Adipose tissue (tissue), 3 donors: ENCODE results near the gene PBX2. TPM values are rescaled to one million over a fixed set of nuclear protein-coding genes. Genes with fewer than 3 reads are reported as not detected.

Experiments
- H3K27ac ChIP-seq: one replicate; pipeline ENCODE4 v1.5.1; 2013; ENCODE audit warnings: low read depth, low read length
- WGBS, 3 donors: extraction: QIAGEN DNeasy Blood & Tissue Kit; methylation state at CpG; one replicate each; pipeline ENCODE4 v1.1.7; 2013; 5-methylcytosine and 5-hydroxymethylcytosine counted together
- polyA plus RNA-seq, 3 donors: library from polyadenylated mRNA; stranded (reverse); fragments of 200-250 nt; gene quantifications; one replicate each; pipeline ENCODE4 v1.2.3, GENCODE V29; 2013
- donor health status: healthy with polysubstance abuse.
- donor health status: Bipolar disorder and iron deficiency.
- donor health status: healthy.

Gene PBX2
- polyA plus RNA-seq, 3 donors: 19.0 to 60.2 (median 33.5) TPM

DNA sequence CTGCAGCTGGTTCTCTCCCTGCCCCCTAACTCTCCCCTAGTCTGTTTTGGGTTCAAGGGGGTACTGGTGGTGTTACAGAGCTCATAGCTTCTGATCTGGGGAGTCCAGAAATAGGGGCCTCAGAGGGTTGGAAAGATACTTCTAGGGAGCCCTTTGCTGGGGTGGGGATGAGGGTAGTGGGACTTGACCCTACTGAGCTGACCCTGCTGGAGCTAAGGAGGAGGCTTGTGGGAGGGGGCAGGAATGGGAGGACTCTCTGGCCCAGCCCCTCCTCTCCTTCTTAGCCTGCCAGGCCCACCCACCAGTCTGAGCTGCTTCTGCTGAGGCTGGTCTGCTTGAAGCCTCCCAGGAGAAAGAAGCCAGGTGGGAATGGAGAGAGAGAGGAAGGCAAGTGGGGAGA is 25.7 kb downstream of the PBX2 start, which contains the start of gene EGFL8:
Gene EGFL8, plus strand, starts transcription at position 301 of the 400 bp plus-strand sequence. CDS start 1,571 bp downstream, outside the sequence.
- H3K27ac ChIP-seq: no peak within 1 kb of the TSS

DNA sequence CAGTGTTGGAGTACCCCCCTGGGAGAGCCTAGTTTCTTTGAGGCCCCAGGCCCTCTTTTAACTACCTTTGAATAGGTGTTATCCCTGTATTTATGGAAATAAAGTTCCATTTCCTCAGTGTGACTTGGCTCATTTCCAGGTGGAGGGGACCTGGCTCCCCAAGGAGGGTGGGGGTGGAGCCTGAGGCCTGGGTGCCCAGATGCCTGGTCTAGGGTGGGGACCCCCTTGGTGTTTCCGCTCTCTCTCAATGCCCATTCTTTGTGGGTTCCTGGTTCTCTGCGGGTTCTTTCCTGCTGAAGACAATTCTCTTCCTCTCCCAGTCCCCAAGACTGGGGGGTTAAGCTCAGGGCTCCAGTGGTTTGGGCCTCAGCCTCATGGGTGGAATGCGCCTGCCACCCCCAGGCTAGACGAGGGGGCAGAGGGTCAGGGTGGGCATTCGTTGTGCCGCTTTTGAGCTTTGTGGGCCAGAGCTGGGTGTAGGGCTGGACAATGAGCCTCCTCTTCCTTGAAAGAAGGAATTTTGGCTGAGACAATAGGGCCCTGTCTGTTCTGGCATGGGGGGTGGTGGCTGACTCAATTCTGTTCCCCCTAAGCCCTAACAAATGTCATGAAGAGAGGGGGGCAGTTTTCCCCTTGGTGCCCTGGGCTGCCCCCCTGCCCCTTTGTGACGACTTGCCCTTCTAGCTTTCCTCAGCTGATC is 26.3 kb downstream of the PBX2 start:
- no peak overlapping the region for H3K27ac ChIP-seq

DNA sequence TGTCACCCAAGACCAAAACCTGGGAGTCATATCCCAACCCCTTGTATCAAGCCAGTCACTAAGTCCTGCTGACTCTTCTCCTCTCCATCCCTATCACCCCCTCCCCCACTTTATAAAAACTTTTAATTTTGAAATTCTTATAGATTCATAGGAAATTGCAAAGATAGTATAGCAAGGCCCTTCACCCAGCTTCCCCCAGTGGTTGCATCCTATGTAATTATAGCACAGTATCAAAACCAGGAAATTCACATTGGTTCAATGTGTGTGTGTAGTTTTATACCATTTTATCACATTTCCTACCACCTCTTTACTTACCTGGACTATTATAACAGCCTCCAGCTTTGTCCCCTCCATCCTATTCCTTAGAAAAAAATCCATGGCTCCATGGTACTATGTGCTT is 31.9 kb downstream of the PBX2 start:
- no peak overlapping the region for H3K27ac ChIP-seq

More for the DNA sequence above, 26.3 kb downstream of the PBX2 start:
- WGBS, 3 donors: 81 to 85% (median 81%) methylated on average over 7 of the region's 7 CpGs

DNA sequence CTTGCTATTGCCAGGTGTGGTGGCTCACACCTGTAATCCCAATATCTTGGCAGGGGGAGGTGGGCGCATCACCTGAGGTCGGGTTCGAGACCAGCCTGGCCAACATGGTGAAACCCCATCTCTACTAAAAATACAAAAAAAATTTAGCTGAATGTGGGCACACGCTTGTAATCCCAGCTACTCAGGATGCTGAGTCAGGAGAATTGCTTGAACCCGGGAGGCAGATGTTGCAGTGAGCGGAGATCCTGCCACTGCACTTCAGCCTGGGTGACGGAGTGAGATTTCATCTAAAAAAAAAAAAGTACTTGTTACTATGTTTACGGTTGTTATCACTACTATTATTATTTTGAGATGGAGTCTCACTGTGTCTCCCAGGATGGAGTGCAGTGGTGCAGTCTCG is 33.1 kb downstream of the PBX2 start:
- H3K27ac ChIP-seq: no peak overlapping the region
- 93 to 94% (median 94%) methylated on average over 9 of the region's 9 CpGs for WGBS, 3 donors

DNA sequence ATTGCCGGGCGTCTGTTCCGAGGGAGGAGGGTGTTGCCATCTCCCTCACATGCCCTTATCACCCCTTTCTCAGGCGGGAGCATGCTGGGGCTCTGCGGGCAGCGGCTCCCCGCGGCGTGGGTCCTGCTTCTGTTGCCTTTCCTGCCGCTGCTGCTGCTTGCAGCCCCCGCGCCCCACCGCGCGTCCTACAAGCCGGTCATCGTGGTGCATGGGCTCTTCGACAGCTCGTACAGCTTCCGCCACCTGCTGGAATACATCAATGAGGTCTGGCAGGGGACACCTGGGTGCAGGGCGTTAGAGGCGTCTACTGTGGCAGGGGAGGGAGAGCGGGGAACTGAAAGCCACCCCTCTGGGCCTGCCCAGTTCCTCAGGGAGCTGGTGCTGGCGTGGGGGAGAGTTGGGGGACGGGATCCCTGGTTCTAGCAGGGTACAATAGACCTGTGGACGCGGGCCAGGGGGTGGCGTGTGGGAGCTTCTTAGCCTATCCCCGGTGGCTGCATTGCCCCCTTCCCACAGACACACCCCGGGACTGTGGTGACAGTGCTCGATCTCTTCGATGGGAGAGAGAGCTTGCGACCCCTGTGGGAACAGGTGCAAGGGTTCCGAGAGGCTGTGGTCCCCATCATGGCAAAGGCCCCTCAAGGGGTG is 35.4 kb downstream of the PBX2 start:
- peak overlapping the region; percentile 1 for H3K27ac ChIP-seq
- WGBS, 3 donors: 4 to 5% (median 4%) methylated on average over 33 to 34 of the region's 34 CpGs

DNA sequence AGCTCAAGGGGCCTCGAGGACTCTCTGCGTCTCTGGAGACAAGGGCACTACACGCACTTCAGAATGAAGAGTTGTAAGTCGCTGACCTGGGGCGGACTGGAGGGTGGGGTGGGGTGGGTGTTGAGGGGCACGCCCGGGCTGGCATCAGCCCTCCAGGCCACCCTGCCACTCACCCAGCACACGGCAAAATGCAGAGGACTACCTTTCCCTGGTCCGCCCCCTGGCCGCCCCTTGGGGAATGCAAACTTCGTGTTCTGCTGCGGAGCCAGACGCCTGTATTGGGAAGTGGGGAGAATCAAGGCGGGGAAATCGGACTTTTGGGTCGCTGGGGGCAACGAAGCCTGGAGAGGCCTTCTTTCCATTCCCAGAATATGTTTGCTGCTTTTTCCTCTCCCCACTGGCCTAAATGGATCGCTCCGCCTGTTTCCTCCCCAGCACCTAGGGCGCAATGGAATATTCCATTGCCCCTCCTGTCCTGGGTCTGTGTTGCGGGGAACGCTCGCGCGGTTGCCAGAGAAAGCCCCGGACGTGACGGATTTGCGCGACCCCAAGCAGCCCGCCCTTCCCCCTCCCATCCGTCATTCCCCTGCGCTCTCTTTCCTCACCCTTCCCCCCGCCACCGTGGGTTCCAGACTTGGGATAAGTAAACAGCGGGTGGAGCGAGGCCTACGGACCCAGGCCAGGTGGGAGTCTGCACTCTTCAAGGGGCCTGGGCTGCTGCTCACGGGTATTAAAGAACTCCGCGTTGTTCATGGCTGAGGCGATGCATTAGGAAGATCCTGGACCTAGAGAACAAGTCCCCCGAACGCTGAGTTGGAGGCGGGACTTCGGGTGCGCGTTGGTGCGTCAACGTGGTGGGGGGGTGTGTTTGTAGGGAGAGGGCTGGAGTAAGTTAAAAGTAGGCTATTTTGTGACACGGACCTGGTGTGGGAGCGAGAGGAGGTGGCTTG is 36.2 kb downstream of the PBX2 start, which contains the start of gene PPT2:
Gene PPT2, plus strand, starts transcription at position 578 of the 950 bp plus-strand sequence. CDS start 454 bp downstream, outside the sequence.
- H3K27ac ChIP-seq: peak within 1 kb of the TSS; percentile 2
- 1 to 2% (median 2%) methylated on average over 52 of the region's 52 CpGs for WGBS, 3 donors

DNA sequence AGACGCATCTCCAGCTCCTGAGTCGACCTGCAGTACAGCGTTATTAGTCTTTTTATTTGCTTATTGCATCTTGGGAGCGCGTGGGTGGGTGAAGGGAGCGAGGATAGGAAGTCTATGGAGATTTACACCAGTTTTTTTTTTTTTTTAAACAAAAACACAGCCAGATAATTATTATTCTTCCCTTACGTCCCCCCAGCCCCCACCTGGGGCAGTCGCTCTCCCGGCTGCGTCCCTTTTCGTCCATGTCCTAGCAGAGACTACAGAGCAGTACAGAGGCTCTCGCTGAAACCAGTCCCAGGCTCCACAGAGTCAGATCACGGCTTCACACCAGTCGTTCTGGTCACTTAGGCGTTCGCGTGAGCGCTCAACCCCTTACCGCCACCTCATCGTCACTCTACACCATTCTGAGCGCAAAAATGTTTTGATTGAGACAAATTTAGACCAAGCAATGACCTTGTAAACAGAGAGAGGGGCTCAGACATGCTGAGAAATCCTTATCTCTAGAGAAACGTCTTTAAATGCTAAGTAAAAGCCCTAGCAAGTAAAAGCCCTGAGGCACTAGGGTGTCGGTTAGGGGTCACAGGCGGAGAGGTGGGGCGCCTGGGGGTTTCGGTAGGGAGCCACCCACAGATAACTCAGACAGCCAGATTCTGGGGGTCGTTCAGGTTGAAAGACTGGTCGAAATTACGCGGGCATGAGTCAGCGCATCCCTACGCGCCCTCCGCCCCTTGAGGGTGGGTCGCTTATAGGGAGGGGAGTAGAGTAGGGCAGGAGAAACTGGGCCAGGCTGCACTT is 37.0 kb downstream of the PBX2 start:
- 35 to 46% (median 41%) methylated on average over 35 of the region's 35 CpGs for WGBS, 3 donors
- peak overlapping the region; percentile 2 for H3K27ac ChIP-seq

DNA sequence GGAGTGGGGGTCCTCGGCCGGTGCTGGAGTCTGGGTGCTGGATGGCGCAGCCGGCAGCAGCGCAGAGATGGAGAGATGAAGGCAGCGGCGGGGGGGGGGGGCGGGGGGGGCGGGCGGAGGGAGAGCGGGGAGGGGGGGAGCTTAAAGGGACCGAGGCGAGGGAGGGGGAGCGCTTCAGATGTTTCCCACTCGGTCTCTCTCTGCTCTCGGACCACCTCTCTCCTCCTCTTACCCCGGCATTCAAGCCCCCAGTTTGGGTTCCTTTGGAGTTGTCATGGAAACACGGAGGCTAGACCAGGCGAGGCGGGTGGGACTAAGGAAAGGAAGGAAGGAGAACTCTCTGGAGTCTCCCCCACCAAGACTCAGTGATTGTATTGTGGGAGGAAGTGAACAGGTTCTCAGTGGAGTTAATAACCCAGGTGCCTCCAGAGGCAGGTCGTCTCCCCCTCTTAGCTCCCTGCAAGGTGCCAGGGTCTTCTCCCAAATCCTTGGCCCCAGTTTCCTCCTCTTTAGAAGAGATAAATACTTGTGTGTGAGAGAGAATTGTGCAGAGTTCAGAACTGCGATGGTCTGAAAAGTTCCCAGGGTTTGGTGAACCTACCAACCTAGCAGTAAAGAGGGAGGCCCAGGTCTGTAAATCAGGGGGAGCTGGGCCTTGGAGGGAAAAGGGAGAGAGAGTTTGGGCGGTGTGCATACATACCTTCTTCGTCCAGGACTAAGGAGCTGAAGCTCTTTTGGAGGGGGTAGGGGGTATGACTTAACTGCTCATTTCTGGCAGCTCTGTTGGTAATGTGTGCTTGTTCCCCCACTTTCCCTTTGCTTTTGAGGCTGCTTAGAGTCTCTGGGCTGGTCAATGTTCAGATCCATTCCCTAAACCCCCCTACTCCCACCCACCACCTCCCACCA is 37.9 kb downstream of the PBX2 start, which contains the start of gene PRRT1:
Gene PRRT1, minus strand, starts transcription at position 77 of the 906 bp plus-strand sequence. CDS start 112 bp downstream, outside the sequence.
- H3K27ac ChIP-seq: no peak within 1 kb of the TSS
- 18 to 47% (median 23%) methylated on average over 12 to 16 of the region's 24 CpGs for WGBS, 3 donors

DNA sequence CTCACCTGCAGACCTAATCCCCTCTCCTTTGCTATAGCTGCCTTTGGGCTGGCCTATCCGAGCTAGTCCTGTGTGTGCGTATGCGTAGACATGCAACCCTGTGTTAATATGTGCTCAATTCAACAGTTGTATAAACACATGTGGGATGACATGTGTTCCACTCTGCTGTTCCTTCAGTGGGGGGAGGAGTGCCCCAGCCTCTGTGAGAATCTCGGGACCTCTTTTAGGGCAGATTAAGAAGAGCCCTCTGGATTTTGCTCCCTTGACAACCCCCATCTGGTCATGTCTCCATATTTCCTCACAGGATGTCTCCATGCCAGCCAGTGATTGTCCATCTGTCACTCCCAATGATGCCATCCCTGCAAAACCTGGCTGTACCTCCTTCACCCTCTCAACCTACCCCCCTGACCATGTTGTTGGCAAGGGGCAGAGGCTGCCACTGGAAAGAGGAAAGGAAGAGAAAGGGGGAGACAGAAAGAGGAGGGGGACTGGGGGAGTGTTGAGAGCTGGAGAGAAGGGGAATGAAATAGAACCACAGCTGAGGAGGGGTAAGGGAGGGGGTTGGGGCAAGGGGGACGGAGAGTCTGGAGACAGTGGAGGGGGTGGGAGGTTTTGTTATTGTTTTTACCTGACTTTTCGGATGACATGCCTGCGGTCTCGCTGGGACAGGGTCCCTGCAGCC is 38.7 kb downstream of the PBX2 start:
- 48 to 50% (median 49%) methylated on average over 8 of the region's 8 CpGs for WGBS, 3 donors
- H3K27ac ChIP-seq: no peak overlapping the region

DNA sequence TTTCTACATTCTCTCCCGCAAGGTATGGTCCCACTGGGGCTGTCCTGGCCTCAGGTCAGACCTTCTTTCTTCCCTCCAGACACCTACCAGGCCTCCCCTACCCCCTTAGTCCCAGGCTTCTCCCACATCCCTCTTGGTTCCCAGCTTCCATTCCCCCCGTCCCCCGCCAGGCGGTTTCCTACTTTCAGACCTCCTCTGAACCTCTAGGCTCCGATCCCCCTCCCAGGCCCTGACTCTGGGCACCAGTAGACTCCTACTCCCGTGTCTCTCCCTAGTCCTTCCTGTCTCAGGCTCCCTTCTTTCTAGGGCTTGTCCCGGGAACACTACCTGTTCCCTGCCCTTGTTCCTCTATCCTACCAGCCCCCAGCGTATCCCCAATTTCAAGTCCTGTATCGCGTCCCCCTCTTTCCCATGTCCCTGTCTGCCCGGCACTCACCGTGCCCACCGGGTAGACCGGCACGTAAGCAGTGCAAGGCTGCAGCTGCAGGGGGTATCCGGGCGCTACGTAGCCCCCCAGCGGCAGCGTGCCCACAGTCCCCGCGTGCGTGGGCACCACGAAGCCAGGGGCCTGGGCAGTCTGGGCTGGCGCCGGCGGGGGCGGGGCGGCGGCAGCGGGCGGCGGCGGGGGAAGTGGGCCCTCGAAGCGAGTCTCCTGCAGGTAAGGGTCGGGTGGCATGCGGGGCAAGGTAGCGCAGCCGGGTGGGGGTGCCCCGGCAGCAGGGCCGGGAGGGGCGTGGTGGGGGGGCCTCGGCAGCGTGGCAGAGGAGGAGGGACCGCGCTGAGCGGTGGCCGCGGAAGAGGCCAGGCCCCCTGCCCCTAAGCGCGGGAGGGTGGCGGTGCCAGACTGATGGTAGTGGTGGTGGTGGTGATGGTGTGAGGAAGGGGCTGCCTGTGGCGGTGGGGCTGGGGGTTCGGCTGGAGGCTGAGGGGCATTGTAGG is 39.8 kb downstream of the PBX2 start:
- no peak overlapping the region for H3K27ac ChIP-seq

DNA sequence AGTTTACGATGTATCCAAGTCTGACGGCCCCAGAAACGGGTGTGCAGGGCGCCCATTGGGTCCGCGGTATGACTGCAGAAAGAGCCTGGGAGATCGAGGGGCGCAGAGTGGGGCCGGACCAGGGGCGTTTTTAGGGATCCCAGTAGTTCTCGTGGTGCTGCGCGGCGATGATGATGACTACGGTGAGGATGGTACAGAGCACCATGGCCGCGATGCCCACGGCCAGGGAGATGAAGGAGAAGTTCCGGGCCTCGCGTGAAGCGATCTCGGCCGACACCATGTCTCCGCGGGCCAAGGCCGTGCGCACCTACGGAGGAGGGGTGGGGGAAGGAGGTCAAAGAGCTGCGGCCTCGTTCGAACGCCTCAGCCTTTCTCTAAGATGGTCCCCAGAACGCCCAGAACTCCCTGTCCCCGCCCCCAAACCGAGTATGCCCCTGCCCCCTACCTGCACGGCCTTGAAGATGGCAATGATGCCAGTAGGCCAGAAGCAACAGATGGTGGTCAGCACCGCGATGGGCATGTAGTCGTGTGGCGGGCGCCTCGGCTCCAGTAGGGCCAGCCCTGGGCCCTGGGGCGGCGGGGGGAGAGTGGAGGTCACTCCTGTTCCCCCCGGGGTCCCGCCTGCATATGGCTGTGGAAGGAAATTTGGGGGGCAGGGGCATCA is 40.8 kb downstream of the PBX2 start:
- 33 to 55% (median 51%) methylated on average over 47 of the region's 47 CpGs for WGBS, 3 donors
- no peak overlapping the region for H3K27ac ChIP-seq

More for the DNA sequence above, 39.8 kb downstream of the PBX2 start:
- 42 to 57% (median 54%) methylated on average over 46 to 55 of the region's 55 CpGs for WGBS, 3 donors

DNA sequence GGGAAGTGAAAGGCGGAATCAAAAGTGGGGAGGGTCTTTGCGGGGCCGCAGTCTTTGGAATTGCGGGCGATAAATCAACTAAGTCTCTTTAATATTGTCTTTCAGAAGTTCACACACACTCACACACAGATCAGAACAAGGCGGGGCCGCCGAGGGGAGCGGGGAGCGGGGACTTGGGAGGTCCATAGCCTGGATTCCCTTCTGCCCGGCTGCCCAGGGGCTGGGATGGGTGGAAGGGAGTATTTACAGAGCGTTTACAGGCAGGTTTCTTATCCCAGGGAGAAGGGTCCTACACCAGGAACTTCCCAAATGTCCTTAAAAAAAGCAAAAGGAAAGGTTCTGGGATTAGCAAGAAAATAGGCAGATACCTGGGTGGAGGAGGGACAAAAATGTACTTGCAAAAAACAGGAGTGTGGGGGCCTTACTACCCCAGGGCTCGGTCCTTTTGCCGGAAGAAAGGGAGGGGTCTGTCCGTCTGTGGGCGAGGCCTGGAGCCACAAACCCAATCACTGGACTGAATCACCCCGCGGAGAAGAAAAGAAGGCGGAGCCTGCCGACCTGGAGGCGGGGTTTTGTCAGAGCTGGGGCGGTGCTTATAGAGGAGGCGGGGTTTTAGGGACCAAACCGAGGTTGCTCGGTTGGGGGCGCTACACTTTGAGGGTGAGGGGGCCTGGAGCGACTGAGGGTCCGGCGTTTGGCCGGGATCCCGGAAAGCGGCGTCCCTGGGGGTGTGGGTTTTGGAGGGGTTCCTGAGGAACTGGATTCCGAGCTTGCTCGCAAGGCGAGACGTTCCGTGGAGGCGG is 41.5 kb downstream of the PBX2 start:
- no peak overlapping the region for H3K27ac ChIP-seq
- 13 to 30% (median 25%) methylated on average over 39 of the region's 39 CpGs for WGBS, 3 donors

DNA sequence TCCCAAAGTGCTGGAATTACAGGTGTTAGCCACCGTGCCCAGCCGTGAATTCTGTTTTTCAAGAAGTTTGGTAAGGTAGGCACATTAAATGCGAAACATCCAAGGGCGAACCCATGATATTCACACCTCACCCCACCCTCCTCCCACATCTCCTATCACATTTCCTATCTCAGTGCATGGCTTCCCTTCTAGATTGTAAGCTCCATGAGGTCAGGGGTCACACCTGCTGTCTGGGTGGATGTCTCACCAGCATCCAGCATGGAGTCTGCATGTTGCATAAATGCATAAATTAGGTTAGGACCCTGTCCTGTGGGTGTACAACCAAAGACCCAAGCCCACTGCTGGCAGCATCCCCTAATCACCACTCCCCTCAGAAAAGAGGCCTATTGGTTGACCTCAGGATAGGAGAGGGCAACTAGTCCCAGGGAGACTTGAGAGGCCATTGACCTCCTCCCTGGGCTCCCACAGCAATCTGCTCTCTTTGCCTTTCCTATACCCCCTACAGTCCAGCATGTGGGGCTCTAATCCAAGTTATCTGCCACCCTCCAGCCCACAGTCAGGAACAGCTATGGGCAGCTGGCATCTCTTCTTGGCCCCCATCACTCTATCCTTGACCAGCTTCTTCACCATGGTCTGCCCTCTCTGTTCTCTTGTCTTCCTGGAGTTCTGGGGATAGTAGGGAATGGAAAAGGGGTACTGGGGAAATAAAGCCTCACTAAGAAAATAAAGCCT is 42.4 kb downstream of the PBX2 start:
- no peak overlapping the region for H3K27ac ChIP-seq
- 82 to 95% (median 93%) methylated on average over 4 of the region's 4 CpGs for WGBS, 3 donors

DNA sequence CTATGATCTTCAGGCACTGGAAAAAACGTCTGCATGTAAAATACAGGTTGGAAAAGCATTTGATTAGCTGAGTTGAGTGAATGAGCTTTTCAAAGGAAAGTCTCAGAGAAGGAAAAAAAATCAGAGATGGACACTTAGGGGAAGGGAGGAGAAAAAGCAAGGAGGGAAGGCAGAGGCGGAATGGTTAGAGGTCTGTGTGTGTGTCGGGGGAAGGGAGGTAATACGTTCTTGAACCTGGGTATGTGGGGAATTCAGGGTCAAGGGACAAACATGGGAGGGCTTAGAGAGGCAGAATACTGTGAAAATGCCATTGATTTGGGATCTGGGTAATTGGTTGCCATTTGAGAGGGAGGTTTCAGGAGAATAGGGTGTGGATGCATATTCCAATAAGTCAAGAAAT is 43.3 kb downstream of the PBX2 start:
- 40 to 60% (median 49%) methylated on average over 4 of the region's 4 CpGs for WGBS, 3 donors
- H3K27ac ChIP-seq: no peak overlapping the region
